Lung (tissue), 12 donors: ENCODE data around the gene CCDC126. TPM values are rescaled to one million over a fixed set of nuclear protein-coding genes. Genes with fewer than 3 reads are reported as not detected.

ENCODE experiments used
- ATAC-seq: fragments of 200-7000 bp; cut with Tn5 transposase; one replicate; pipeline ENCODE4 v1.9.1; 2020; ENCODE audit warnings: moderate number of reproducible peaks; ENCODE audit not compliant: insufficient read depth, low FRiP score
- DNase-seq, 3 donors: peaks; one replicate each; pipeline ENCODE4 v3.0.0-alpha.2; 2013 to 2017
- H3K27ac ChIP-seq, 2 donors: one replicate each; pipeline ENCODE4 v1.5.1; 2013; ENCODE audit warnings: mild to moderate bottlenecking in 2 of 2, moderate library complexity in 2 of 2, control low read depth in 1 of 2, inconsistent platforms in 1 of 2, low read depth in 1 of 2, low read length in 1 of 2
- H3K27me3 ChIP-seq, 3 donors: one replicate each; pipeline ENCODE4 v1.5.1; 2013; ENCODE audit warnings: low read length in 2 of 3; ENCODE audit not compliant: control insufficient read depth in 3 of 3, insufficient read depth in 3 of 3
- H3K36me3 ChIP-seq, 4 donors: one replicate each; pipeline ENCODE4 v1.5.1; 2013; ENCODE audit warnings: low read length in 4 of 4, mild to moderate bottlenecking in 1 of 4, moderate library complexity in 1 of 4; ENCODE audit not compliant: control insufficient read depth in 4 of 4, insufficient read depth in 4 of 4
- H3K4me1 ChIP-seq, 5 donors: one replicate each; pipeline ENCODE4 v1.5.1; 2013; ENCODE audit warnings: low read length in 5 of 5, mild to moderate bottlenecking in 2 of 5, moderate library complexity in 1 of 5; ENCODE audit not compliant: control insufficient read depth in 5 of 5, insufficient read depth in 5 of 5
- H3K4me3 ChIP-seq: one replicate; pipeline ENCODE4 v1.5.1; 2013; ENCODE audit warnings: mild to moderate bottlenecking, control low read depth, moderate library complexity
- H3K9ac ChIP-seq, 2 donors: one replicate each; pipeline ENCODE4 v1.5.1; 2013; ENCODE audit warnings: low read length in 2 of 2, control low read depth in 1 of 2; ENCODE audit not compliant: insufficient read depth in 1 of 2
- H3K9me3 ChIP-seq, 4 donors: one replicate each; pipeline ENCODE4 v1.5.1; 2013; ENCODE audit warnings: low read length in 3 of 4, mild to moderate bottlenecking in 1 of 4, moderate library complexity in 1 of 4; ENCODE audit not compliant: control insufficient read depth in 4 of 4, insufficient read depth in 3 of 4
- WGBS, 2 donors: extraction: QIAGEN DNeasy Blood & Tissue Kit; methylation state at CpG; one replicate each; pipeline ENCODE4 v1.1.7; 2013; 5-methylcytosine and 5-hydroxymethylcytosine counted together
- polyA plus RNA-seq, 2 donors: library from polyadenylated mRNA; stranded (reverse); fragments of 200-250 nt; gene quantifications; one replicate each; pipeline ENCODE4 v1.2.1, GENCODE V29; 2013
- total RNA-seq, 2 donors: library from RNA; depleted of rRNA in 1 of 2; stranded (reverse); fragments of >200 nt in 1 of 2; gene quantifications; one replicate each; pipeline ENCODE4 v1.2.1, GENCODE V29; 2014 to 2021
- TF ChIP-seq, protein P1 (sequence below): IDR thresholded peaks from 2 replicates; pipeline ENCODE4 v1.5.1; 2012; ENCODE audit warnings: mild to moderate bottlenecking; ENCODE audit errors: control extremely low read depth, extremely low read depth
- donor health status: control.
- donor health status: control.
- donor health status: Bipolar disorder and iron deficiency.
- donor health status: healthy.
- donor health status: DM: yes; HTN: yes; CAD: no.

The CCDC126 gene
- total and polyA plus RNA-seq, 4 donors = 4.1 to 21.9 (median 10.0) TPM

DNA sequence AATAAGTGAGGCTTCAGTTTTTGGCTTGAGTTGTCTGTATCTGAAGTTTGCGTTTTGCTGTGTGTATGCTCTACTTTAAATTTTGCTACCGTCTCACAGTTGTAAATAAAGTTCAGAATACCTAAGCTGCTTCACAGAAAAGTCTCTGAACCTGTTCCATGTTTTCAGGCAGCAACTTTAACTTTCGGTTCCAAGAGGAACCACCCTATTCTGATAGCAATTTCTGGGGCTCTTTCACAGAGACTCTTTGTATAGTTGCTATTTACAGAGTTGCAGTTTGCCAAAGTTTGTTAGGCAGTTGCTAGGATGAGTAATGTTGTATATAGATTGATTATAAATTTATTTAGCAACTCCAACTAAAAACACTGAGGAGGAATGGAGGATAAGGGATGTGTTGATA lies 88.5 kb downstream of the CCDC126 start:
- 71 to 72% methylated on average over 3 of the region's 3 CpGs for WGBS, 2 donors

DNA sequence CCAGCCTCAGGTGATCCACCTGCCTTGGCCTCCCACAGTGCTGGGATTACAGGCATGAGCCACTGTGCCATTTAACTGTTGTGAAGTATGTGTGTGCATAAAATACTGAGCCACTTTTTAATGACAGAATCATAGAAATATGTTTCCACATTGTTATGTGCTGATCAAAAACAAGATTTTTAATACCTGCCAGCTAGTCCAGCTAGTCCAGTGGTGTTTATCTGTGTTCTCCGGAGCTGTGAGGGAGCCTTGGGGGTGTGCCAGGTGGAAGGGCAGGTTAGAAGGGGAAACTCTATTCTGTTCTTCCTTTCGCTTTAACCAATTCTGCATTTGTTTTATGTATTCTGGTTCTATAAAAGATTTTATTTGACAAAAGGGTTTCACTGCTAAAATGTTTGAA lies 89.8 kb downstream of the CCDC126 start:
- peak in 1 of 3 donors; percentile 14 for DNase-seq

More for the DNA sequence above, 88.5 kb downstream of the CCDC126 start:
- TF ChIP-seq, protein P1, sequence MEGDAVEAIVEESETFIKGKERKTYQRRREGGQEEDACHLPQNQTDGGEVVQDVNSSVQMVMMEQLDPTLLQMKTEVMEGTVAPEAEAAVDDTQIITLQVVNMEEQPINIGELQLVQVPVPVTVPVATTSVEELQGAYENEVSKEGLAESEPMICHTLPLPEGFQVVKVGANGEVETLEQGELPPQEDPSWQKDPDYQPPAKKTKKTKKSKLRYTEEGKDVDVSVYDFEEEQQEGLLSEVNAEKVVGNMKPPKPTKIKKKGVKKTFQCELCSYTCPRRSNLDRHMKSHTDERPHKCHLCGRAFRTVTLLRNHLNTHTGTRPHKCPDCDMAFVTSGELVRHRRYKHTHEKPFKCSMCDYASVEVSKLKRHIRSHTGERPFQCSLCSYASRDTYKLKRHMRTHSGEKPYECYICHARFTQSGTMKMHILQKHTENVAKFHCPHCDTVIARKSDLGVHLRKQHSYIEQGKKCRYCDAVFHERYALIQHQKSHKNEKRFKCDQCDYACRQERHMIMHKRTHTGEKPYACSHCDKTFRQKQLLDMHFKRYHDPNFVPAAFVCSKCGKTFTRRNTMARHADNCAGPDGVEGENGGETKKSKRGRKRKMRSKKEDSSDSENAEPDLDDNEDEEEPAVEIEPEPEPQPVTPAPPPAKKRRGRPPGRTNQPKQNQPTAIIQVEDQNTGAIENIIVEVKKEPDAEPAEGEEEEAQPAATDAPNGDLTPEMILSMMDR = no peak
- DNase-seq (peak in 2 of 3 donors; percentile 17 to 27), ATAC-seq (no peak)
- peaks cover 0 to 3% (median 1%) of the 10 kb centered on the region in 4 donors for H3K36me3 ChIP-seq
- no peak overlapping the region for H3K4me3 ChIP-seq
- no peaks in the 10 kb centered on the region for H3K9me3 ChIP-seq
- no peak overlapping the region for H3K27ac ChIP-seq
- H3K27me3 ChIP-seq = no peaks in the 10 kb centered on the region
- no peak overlapping the region for H3K9ac ChIP-seq
- peaks cover 0 to 7% (median 0%) of the 10 kb centered on the region in 5 donors for H3K4me1 ChIP-seq

DNA sequence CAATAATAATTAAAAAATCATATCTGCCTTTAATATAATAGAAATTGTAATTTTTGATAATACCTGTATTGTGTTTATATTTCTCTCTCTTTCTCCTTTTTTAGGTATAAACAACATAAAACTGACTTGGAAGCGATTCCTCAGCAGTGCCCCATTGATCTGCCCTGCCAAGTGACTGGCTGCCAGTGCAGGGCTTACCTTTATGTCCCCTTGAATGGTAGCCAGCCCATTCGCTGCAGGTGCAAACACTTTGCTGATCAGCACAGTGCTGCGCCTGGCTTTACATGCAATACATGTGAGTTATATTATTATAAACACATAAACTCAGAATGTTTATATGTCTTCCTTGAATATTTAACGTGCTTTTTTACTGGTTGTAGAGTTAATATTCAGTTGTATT lies 92.0 kb downstream of the CCDC126 start:
- no peak overlapping the region for H3K4me3 ChIP-seq
- TF ChIP-seq, protein P1 = no peak
- H3K27me3 ChIP-seq = no peaks in the 10 kb centered on the region
- ATAC-seq = no peak
- DNase-seq = no peak
- H3K9ac ChIP-seq = no peak overlapping the region
- H3K27ac ChIP-seq = no peak overlapping the region
- peaks cover 0 to 6% (median 0%) of the 10 kb centered on the region in 5 donors for H3K4me1 ChIP-seq
- peaks cover 0 to 11% (median 3%) of the 10 kb centered on the region in 4 donors for H3K36me3 ChIP-seq
- no peaks in the 10 kb centered on the region for H3K9me3 ChIP-seq
- 94 to 99% methylated on average over 4 of the region's 4 CpGs for WGBS, 2 donors

More for the DNA sequence above, 89.8 kb downstream of the CCDC126 start:
- Histone ChIP-seq H3K9ac (no peak overlapping the region), H3K36me3 (peaks cover 0 to 7% (median under 1%) of the 10 kb centered on the region in 4 donors), H3K4me3 (no peak overlapping the region), H3K27me3 (no peaks in the 10 kb centered on the region), H3K9me3 (no peaks in the 10 kb centered on the region), H3K4me1 (peaks cover 0 to 6% (median 0%) of the 10 kb centered on the region in 5 donors), H3K27ac (no peak overlapping the region)
- ATAC-seq = no peak
- WGBS, 2 donors = 73 to 79% methylated on average over 2 of the region's 2 CpGs
- TF ChIP-seq, protein P1 = no peak

DNA sequence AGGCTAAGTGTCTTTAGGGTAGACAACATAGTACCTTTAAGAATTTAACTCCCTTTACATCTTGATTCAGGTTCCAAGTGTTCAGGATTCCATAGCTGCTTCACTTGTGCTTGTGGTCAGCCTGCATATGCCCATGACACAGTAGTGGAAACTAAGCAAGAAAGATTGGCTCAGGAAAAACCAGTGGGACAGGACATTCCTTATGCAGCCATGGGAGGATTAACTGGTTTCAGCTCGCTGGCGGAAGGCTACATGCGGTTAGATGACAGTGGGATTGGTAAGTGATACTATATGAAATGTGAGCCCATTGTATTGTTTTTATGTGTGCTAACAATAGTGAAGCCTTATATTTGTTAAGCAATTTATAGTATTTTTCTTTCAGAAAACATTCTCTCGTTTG lies 94.1 kb downstream of the CCDC126 start:
- Histone ChIP-seq H3K27ac (no peak overlapping the region), H3K27me3 (no peaks in the 10 kb centered on the region), H3K36me3 (peaks cover 0 to 14% (median 5%) of the 10 kb centered on the region in 4 donors), H3K4me3 (no peak overlapping the region), H3K9ac (no peak overlapping the region), H3K4me1 (peaks cover 0 to 4% (median 0%) of the 10 kb centered on the region in 5 donors), H3K9me3 (no peaks in the 10 kb centered on the region)
- no peak for ATAC-seq
- TF ChIP-seq, protein P1 = no peak
- 91 to 94% methylated on average over 4 of the region's 4 CpGs for WGBS, 2 donors
- DNase-seq = no peak
